Measurements from ENCODE around the gene NYNRIN. TPM values are rescaled to one million over a fixed set of nuclear protein-coding genes. Genes with fewer than 3 reads are reported as not detected.
"Not testable (repeated sequence)": the region's sequence is repeated elsewhere in the genome, so short reads cannot be mapped to it uniquely, and the experiment has no call there.

The NYNRIN gene
- total RNA-seq, 1 donor from 2014 or later, result 10.4 TPM

GRCh38 chr14:24384169-24384568, 14.6 kb upstream of the NYNRIN start:
- DNase-seq (ENCODE audit: low read depth, low spot score), result no peak

GRCh38 chr14:24385524-24385923, 13.3 kb upstream of the NYNRIN start:
- no peak for TF ChIP-seq CTCF (conservative IDR thresholded peaks at IDR 0.05)
- Mint-ChIP-seq H3K27me3 (ENCODE audit: low read depth) (peaks cover 32% of the 10 kb centered on the region), H3K27ac (ENCODE audit: unreplicated experiment) (no peak overlapping the region), H3K36me3 (ENCODE audit: low read depth) (no peaks in the 10 kb centered on the region), H3K9me3 (no peaks in the 10 kb centered on the region), H3K4me1 (no peaks in the 10 kb centered on the region), H3K4me3 (no peak overlapping the region)
- no peak for DNase-seq (ENCODE audit: low read depth, low spot score)

More at GRCh38 chr14:24384169-24384568, 14.6 kb upstream of the NYNRIN start:
- H3K27me3 Mint-ChIP-seq (ENCODE audit: low read depth), result peaks cover 26% of the 10 kb centered on the region
- H3K4me3 Mint-ChIP-seq, result no peak overlapping the region
- H3K27ac Mint-ChIP-seq (ENCODE audit: unreplicated experiment), result no peak overlapping the region
- no peaks in the 10 kb centered on the region for H3K4me1 Mint-ChIP-seq
- no peaks in the 10 kb centered on the region for H3K9me3 Mint-ChIP-seq
- TF ChIP-seq CTCF (conservative IDR thresholded peaks at IDR 0.05), result no peak
- no peaks in the 10 kb centered on the region for H3K36me3 Mint-ChIP-seq (ENCODE audit: low read depth)

- no peak for DNase-seq (ENCODE audit: low read depth, low spot score)
- Mint-ChIP-seq H3K36me3 (ENCODE audit: low read depth) (no peaks in the 10 kb centered on the region), H3K9me3 (no peaks in the 10 kb centered on the region), H3K4me3 (no peak overlapping the region), H3K27me3 (ENCODE audit: low read depth) (peaks cover 38% of the 10 kb centered on the region), H3K4me1 (no peaks in the 10 kb centered on the region), H3K27ac (ENCODE audit: unreplicated experiment) (no peak overlapping the region)
- TF ChIP-seq CTCF (conservative IDR thresholded peaks at IDR 0.05), result no peak
These were observed 11.8 kb upstream of the NYNRIN start for GRCh38 chr14:24387009-24387345.

GRCh38 chr14:24387579-24387978, 11.2 kb upstream of the NYNRIN start:
- not testable (repeated sequence) for H3K36me3 Mint-ChIP-seq (ENCODE audit: low read depth); H3K4me1 Mint-ChIP-seq; H3K27ac Mint-ChIP-seq (ENCODE audit: unreplicated experiment); DNase-seq (ENCODE audit: low read depth, low spot score); H3K4me3 Mint-ChIP-seq; H3K9me3 Mint-ChIP-seq
- peaks cover 41% of the 10 kb centered on the region for H3K27me3 Mint-ChIP-seq (ENCODE audit: low read depth)

GRCh38 chr14:24388474-24389179, 10.2 kb upstream of the NYNRIN start:
- no peaks in the 10 kb centered on the region for H3K9me3 Mint-ChIP-seq
- no peaks in the 10 kb centered on the region for H3K4me1 Mint-ChIP-seq
- no peak for TF ChIP-seq CTCF (conservative IDR thresholded peaks at IDR 0.05)
- H3K4me3 Mint-ChIP-seq, result no peak overlapping the region
- no peak overlapping the region for H3K27ac Mint-ChIP-seq (ENCODE audit: unreplicated experiment)
- no peak for DNase-seq (ENCODE audit: low read depth, low spot score)
- H3K27me3 Mint-ChIP-seq (ENCODE audit: low read depth), result peaks cover 41% of the 10 kb centered on the region
- no peaks in the 10 kb centered on the region for H3K36me3 Mint-ChIP-seq (ENCODE audit: low read depth)

GRCh38 chr14:24389226-24389848, 9.5 kb upstream of the NYNRIN start:
- Mint-ChIP-seq H3K4me1 (no peaks in the 10 kb centered on the region), H3K36me3 (ENCODE audit: low read depth) (no peaks in the 10 kb centered on the region), H3K27me3 (ENCODE audit: low read depth) (peaks cover 37% of the 10 kb centered on the region), H3K9me3 (no peaks in the 10 kb centered on the region), H3K4me3 (no peak overlapping the region), H3K27ac (ENCODE audit: unreplicated experiment) (no peak overlapping the region)
- no peak for DNase-seq (ENCODE audit: low read depth, low spot score)
- no peak for TF ChIP-seq CTCF (conservative IDR thresholded peaks at IDR 0.05)
